DOHH2 (cell line): ENCODE results near the gene VEGFA.

Source experiments
- H3F3A ChIP-seq: fragments of 200-600 bp; sonication (generic), shearing (Covaris generic); 2 replicates; pipeline ENCODE4 v1.6.0; 2016; ENCODE audit warnings: antibody characterized with exemption, mild to moderate bottlenecking; ENCODE audit not compliant: control insufficient read depth, insufficient read depth
- H3K27ac ChIP-seq: fragments of 200-600 bp; sonication (generic); 2 replicates; pipeline ENCODE4 v1.5.1; 2014; ENCODE audit warnings: low read depth, mild to moderate bottlenecking, low read length, moderate library complexity
- H3K27me3 ChIP-seq: fragments of 200-600 bp; sonication (generic); 2 replicates; pipeline ENCODE4 v1.6.1; 2014; ENCODE audit warnings: mild to moderate bottlenecking, low read length, mixed read lengths; ENCODE audit not compliant: control insufficient read depth
- H3K36me3 ChIP-seq: fragments of 200-600 bp; sonication (generic); 2 replicates; pipeline ENCODE4 v1.6.1; 2014; ENCODE audit warnings: mild to moderate bottlenecking, low read length, moderate library complexity, mixed read lengths; ENCODE audit not compliant: control insufficient read depth
- H3K4me1 ChIP-seq: fragments of 200-600 bp; sonication (generic); 2 replicates; pipeline ENCODE4 v1.6.1; 2014; ENCODE audit warnings: mild to moderate bottlenecking, low read length, mixed read lengths; ENCODE audit not compliant: control insufficient read depth
- H3K4me2 ChIP-seq: fragments of 200-600 bp; sonication (generic); 2 replicates; pipeline ENCODE4 v1.6.0; 2014; ENCODE audit warnings: mild to moderate bottlenecking, low read length, moderate library complexity
- H3K4me3 ChIP-seq: fragments of 200-600 bp; sonication (generic); 2 replicates; pipeline ENCODE4 v1.5.1; 2014; ENCODE audit warnings: mild to moderate bottlenecking, low read length, mixed read lengths
- H3K79me2 ChIP-seq: fragments of 200-600 bp; sonication (generic); 2 replicates; pipeline ENCODE4 v1.6.1; 2014; ENCODE audit warnings: mild to moderate bottlenecking, low read length, mixed read lengths; ENCODE audit not compliant: control insufficient read depth
- H3K9me2 ChIP-seq: fragments of 200-600 bp; sonication (generic); replicated peaks from 2 replicates; pipeline ENCODE4 v1.6.1; 2014; ENCODE audit warnings: mild to moderate bottlenecking, low read length, mixed read lengths; ENCODE audit not compliant: control insufficient read depth
- H3K9me3 ChIP-seq: fragments of 200-600 bp; sonication (generic); 2 replicates; pipeline ENCODE4 v1.6.1; 2014; ENCODE audit warnings: antibody characterized with exemption, low read length, mixed read lengths; ENCODE audit not compliant: control insufficient read depth, insufficient read depth
- H4K20me1 ChIP-seq: fragments of 200-600 bp; sonication (generic); 2 replicates; pipeline ENCODE4 v1.6.0; 2014; ENCODE audit warnings: low read depth, mild to moderate bottlenecking, antibody characterized with exemption, low read length, moderate library complexity; ENCODE audit not compliant: control insufficient read depth, insufficient read depth
- CTCF ChIP-seq: fragments of 200-600 bp; sonication (generic); IDR thresholded peaks from one replicate; pipeline ENCODE4 v1.5.1; 2014; ENCODE audit warnings: antibody characterized with exemption, mild to moderate bottlenecking, low read depth, low read length; ENCODE audit not compliant: poor library complexity, severe bottlenecking
- EZH2phosphoT487 ChIP-seq: fragments of 200-600 bp; sonication (generic); IDR thresholded peaks from 2 replicates; pipeline ENCODE4 v1.6.1; 2017; ENCODE audit warnings: borderline replicate concordance, mild to moderate bottlenecking, antibody characterized with exemption, low read length, moderate library complexity, mixed read lengths

The VEGFA gene

GRCh38 chr6:43734294-43734665 lies 35.7 kb upstream of the VEGFA start:
- Histone ChIP-seq H3K9me3 (peaks cover 8% of the 10 kb centered on the region), H3K9me2 (no peaks in the 10 kb centered on the region), H3K27ac (no peak overlapping the region), H3K36me3 (no peaks in the 10 kb centered on the region), H3K79me2 (no peaks in the 10 kb centered on the region), H3K27me3 (no peaks in the 10 kb centered on the region), H3K4me3 (peak overlapping the region; percentile 11), H3F3A (peaks cover 3% of the 10 kb centered on the region; the same call in 1 of the 2 replicates), H3K4me2 (peak overlapping the region; percentile 41), H4K20me1 (no peaks in the 10 kb centered on the region), H3K4me1 (peaks cover 21% of the 10 kb centered on the region)
- no peak for TF ChIP-seq EZH2phosphoT487
- no peak for TF ChIP-seq CTCF

- no peak overlapping the region for H3K4me2 ChIP-seq
- H3K4me1 ChIP-seq: peaks cover 21% of the 10 kb centered on the region
- no peaks in the 10 kb centered on the region for H4K20me1 ChIP-seq
- H3K36me3 ChIP-seq: no peaks in the 10 kb centered on the region
- TF ChIP-seq EZH2phosphoT487: no peak
- no peak for TF ChIP-seq CTCF
- no peaks in the 10 kb centered on the region for H3K9me2 ChIP-seq
- no peaks in the 10 kb centered on the region for H3K79me2 ChIP-seq
- peaks cover 8% of the 10 kb centered on the region for H3K9me3 ChIP-seq
- no peak overlapping the region for H3K27ac ChIP-seq
- H3F3A ChIP-seq: peaks cover 3% of the 10 kb centered on the region; the same call in 1 of the 2 replicates
- no peak overlapping the region for H3K4me3 ChIP-seq
- H3K27me3 ChIP-seq: no peaks in the 10 kb centered on the region
Observed at GRCh38 chr6:43735642-43736199, 34.3 kb upstream of the VEGFA start.

GRCh38 chr6:43736211-43736786 lies 33.7 kb upstream of the VEGFA start:
- TF ChIP-seq CTCF (no peak), EZH2phosphoT487 (no peak)
- H3K9me3 ChIP-seq: peaks cover 2% of the 10 kb centered on the region; the same call in 1 of the 2 replicates

More at GRCh38 chr6:43736211-43736786, 33.7 kb upstream of the VEGFA start:
- Histone ChIP-seq H3K27ac (no peak overlapping the region), H3K36me3 (no peaks in the 10 kb centered on the region), H3K4me1 (peaks cover 21% of the 10 kb centered on the region), H3K4me3 (no peak overlapping the region), H4K20me1 (no peaks in the 10 kb centered on the region), H3F3A (peaks cover 1% of the 10 kb centered on the region; the same call in 1 of the 2 replicates), H3K27me3 (no peaks in the 10 kb centered on the region), H3K79me2 (no peaks in the 10 kb centered on the region), H3K4me2 (no peak overlapping the region), H3K9me2 (no peaks in the 10 kb centered on the region)
